ENCODE measurements around the gene SEMG2.

SEMG2 gene, protein sequence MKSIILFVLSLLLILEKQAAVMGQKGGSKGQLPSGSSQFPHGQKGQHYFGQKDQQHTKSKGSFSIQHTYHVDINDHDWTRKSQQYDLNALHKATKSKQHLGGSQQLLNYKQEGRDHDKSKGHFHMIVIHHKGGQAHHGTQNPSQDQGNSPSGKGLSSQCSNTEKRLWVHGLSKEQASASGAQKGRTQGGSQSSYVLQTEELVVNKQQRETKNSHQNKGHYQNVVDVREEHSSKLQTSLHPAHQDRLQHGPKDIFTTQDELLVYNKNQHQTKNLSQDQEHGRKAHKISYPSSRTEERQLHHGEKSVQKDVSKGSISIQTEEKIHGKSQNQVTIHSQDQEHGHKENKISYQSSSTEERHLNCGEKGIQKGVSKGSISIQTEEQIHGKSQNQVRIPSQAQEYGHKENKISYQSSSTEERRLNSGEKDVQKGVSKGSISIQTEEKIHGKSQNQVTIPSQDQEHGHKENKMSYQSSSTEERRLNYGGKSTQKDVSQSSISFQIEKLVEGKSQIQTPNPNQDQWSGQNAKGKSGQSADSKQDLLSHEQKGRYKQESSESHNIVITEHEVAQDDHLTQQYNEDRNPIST

DNA sequence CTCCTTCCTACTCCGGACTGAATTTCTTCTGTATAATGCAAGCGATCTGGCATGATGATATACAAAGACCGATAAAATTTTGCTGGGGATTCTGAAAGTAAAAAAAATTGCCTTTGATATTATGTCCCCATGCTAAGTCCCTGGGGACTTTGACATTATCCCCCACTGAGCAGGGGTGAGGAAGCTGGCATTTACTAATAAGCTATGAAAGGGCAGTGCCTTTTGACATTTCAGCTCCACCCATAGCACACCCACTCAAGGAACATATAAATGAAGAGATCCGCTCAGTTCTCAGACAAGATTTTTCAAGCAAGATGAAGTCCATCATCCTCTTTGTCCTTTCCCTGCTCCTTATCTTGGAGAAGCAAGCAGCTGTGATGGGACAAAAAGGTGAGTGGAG lies at the start of gene SEMG2:
Gene SEMG2, plus strand, starts transcription at position 298 of the 400 bp plus-strand sequence. Its CDS starts 17 bp downstream, at position 315.
- no peak within 1 kb of the TSS for H3K27ac ChIP-seq (ENCODE audit: low read depth, low read length)
- H3K36me3 ChIP-seq (ENCODE audit: control insufficient read depth, insufficient read depth, low read length): no peaks in the 10 kb centered on the region
- H3K27me3 ChIP-seq (ENCODE audit: control insufficient read depth, insufficient read depth, low read length): peaks cover 8% of the 10 kb centered on the region; the same call in 1 of the 2 replicates
- H3K9me3 ChIP-seq (ENCODE audit: control insufficient read depth, insufficient read depth, low read length): no peaks in the 10 kb centered on the region
- no peak within 1 kb of the TSS for H3K9ac ChIP-seq (ENCODE audit: low read depth, low read length)
- no peaks in the 10 kb centered on the region for H3K4me1 ChIP-seq (ENCODE audit: control insufficient read depth, insufficient read depth, low read length)
- H3K4me3 ChIP-seq (ENCODE audit: low read depth, low read length): no peak within 1 kb of the TSS

DNA sequence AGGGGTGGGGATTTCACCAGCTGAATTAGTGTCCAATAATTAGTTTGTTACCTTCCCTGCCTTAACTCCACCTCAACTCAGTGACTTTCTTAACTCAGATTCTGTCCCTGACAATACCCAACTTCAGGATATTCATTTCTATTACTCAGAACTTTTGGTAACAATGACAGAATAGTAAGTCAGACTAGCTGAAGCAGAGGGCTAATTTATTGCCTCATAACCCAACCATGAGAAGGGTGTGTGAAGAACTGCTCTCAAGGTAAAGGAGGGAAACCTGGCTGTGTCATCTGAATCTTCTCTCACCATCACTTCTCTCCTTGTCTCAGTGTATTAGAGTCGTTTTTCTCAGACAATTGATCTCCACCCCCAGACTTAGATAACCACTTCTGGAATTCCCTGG lies 47.7 kb upstream of the SEMG2 start:
- Histone ChIP-seq H3K9ac (ENCODE audit: low read depth, low read length) (no peak overlapping the region), H3K4me3 (ENCODE audit: low read depth, low read length) (no peak overlapping the region), H3K9me3 (ENCODE audit: control insufficient read depth, insufficient read depth, low read length) (no peaks in the 10 kb centered on the region), H3K27ac (ENCODE audit: low read depth, low read length) (no peak overlapping the region), H3K4me1 (ENCODE audit: control insufficient read depth, insufficient read depth, low read length) (no peaks in the 10 kb centered on the region), H3K36me3 (ENCODE audit: control insufficient read depth, insufficient read depth, low read length) (no peaks in the 10 kb centered on the region), H3K27me3 (ENCODE audit: control insufficient read depth, insufficient read depth, low read length) (no peaks in the 10 kb centered on the region)

DNA sequence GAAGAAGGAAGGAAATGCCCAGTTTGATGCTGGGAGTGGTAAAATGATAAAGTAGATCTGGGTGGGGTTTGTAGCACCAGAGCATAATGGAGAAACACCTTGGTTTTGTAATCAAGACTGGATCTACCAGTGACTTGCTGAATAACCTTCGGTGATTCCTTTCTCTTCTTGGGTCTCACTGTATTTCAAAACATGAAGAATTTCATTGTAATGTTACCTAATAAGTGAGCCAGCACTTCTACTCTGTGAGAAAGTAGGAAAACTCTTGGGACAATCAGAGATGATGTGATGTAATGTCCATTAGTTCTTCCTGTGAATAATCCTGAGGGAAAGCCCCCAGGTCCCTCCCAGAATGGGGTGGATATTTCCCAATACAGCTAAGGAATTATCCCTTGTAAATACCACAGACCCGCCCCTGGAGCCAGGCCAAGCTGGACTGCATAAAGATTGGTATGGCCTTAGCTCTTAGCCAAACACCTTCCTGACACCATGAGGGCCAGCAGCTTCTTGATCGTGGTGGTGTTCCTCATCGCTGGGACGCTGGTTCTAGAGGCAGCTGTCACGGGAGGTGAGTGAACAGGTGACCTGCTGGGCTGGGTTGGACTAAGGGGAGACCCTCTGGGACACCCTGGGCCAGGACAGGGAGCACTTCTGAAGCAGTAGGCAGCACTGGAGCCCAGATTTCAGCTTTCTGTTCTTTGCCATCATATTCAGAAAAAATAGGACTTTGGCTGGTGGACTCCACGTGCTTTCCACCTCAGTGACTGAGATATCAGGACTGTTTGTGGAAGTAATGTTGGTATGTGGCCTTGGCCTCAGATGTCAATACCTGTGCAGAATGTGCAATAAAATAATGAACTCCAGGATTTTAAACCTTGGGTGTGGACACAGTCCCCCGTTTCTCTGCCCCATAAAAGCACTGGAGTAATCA lies 46.5 kb upstream of the SEMG2 start, which contains the start of gene PI3:
Gene PI3, plus strand, starts transcription at position 469 of the 931 bp plus-strand sequence. Its CDS starts 21 bp downstream, at position 490.
- Histone ChIP-seq H3K4me3 (ENCODE audit: low read depth, low read length) (no peak within 1 kb of the TSS), H3K9ac (ENCODE audit: low read depth, low read length) (no peak within 1 kb of the TSS), H3K4me1 (ENCODE audit: control insufficient read depth, insufficient read depth, low read length) (no peaks in the 10 kb centered on the region), H3K9me3 (ENCODE audit: control insufficient read depth, insufficient read depth, low read length) (no peaks in the 10 kb centered on the region), H3K36me3 (ENCODE audit: control insufficient read depth, insufficient read depth, low read length) (no peaks in the 10 kb centered on the region), H3K27me3 (ENCODE audit: control insufficient read depth, insufficient read depth, low read length) (no peaks in the 10 kb centered on the region), H3K27ac (ENCODE audit: low read depth, low read length) (no peak within 1 kb of the TSS)

DNA sequence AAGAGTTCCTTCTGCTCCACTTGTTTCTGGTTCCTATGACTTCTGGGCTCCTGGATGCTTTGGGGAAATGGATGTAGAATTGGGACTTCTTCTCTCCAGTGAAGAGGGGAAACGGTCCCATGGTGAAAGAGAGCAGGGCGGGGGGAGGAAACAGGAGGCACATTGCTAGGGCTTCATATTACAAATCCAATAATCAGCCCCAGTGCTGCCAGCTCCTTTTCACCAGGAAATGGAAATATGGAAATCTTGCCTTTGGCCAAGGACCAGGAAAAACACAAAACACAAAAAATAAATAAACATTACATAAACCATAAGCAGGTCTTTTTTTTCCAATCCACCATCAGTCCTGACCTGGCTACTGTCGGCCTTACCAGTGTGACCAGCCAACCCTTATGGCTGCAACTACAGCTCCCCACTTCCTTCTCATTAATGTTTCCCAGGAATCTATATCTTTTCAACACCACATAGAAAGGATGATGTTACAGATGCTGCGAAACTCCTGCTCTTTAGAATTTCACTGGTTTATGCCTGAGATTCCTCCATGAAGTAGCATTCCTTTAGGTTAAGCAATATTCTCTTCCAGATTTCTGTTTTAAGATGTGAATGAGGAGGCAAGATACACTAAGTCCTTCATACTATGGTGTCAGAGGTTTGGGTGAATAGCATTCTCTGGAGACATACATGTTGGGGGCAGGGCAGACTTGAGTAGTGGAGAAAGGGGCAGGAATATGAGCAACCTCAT lies 44.5 kb upstream of the SEMG2 start:
- H3K27ac ChIP-seq (ENCODE audit: low read depth, low read length): no peak overlapping the region
- no peak overlapping the region for H3K4me3 ChIP-seq (ENCODE audit: low read depth, low read length)
- H3K27me3 ChIP-seq (ENCODE audit: control insufficient read depth, insufficient read depth, low read length): no peaks in the 10 kb centered on the region

DNA sequence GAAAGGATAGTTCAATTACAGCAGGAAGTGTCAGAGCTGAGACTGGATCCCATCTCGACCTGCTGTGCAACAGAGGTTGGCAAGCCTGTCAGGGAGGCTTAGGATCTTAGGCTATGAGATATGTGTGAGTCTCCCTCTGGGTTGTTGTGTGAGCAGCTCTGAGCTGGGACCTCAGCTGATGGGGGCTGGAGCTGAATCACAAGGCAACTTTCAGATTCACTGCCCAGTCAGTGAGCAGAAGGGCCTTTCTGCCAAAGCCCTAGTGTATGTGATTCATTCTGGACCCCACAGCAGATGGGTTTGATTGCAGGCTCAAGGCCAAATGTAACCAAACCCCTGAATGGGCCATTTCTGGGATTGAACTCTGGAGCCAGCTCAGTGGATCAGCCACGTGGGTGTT lies 42.0 kb upstream of the SEMG2 start:
- H3K9me3 ChIP-seq (ENCODE audit: control insufficient read depth, insufficient read depth, low read length): no peaks in the 10 kb centered on the region
- H3K27me3 ChIP-seq (ENCODE audit: control insufficient read depth, insufficient read depth, low read length): no peaks in the 10 kb centered on the region
- H3K4me1 ChIP-seq (ENCODE audit: control insufficient read depth, insufficient read depth, low read length): no peaks in the 10 kb centered on the region

More for the DNA sequence above, 44.5 kb upstream of the SEMG2 start:
- Histone ChIP-seq H3K9me3 (ENCODE audit: control insufficient read depth, insufficient read depth, low read length) (no peaks in the 10 kb centered on the region), H3K4me1 (ENCODE audit: control insufficient read depth, insufficient read depth, low read length) (no peaks in the 10 kb centered on the region), H3K9ac (ENCODE audit: low read depth, low read length) (no peak overlapping the region), H3K36me3 (ENCODE audit: control insufficient read depth, insufficient read depth, low read length) (no peaks in the 10 kb centered on the region)

DNA sequence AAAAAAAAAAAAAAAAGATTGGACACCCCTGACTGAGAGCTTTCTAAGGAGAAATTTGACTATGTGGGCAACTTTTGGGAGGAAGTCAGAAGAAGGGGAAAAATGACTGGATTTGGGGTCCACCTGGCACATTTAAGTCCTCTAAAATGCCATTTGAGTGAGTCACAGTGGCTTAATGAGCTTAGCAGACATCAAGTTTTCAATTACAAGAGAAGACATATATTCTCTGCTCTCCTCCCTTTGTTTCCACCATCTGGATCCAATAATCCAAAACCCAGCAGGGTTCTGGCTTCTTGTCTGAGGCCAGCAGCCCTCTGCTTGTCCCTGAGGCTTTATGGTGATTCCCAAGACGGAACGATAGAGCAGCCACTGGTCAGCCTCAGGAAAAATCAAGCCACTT lies 39.5 kb upstream of the SEMG2 start:
- Histone ChIP-seq H3K4me3 (ENCODE audit: low read depth, low read length) (no peak overlapping the region), H3K27me3 (ENCODE audit: control insufficient read depth, insufficient read depth, low read length) (no peaks in the 10 kb centered on the region), H3K36me3 (ENCODE audit: control insufficient read depth, insufficient read depth, low read length) (no peaks in the 10 kb centered on the region), H3K9me3 (ENCODE audit: control insufficient read depth, insufficient read depth, low read length) (no peaks in the 10 kb centered on the region), H3K4me1 (ENCODE audit: control insufficient read depth, insufficient read depth, low read length) (no peaks in the 10 kb centered on the region), H3K9ac (ENCODE audit: low read depth, low read length) (no peak overlapping the region), H3K27ac (ENCODE audit: low read depth, low read length) (no peak overlapping the region)

More for the DNA sequence above, 42.0 kb upstream of the SEMG2 start:
- Histone ChIP-seq H3K4me3 (ENCODE audit: low read depth, low read length) (no peak overlapping the region), H3K27ac (ENCODE audit: low read depth, low read length) (no peak overlapping the region), H3K9ac (ENCODE audit: low read depth, low read length) (no peak overlapping the region), H3K36me3 (ENCODE audit: control insufficient read depth, insufficient read depth, low read length) (no peaks in the 10 kb centered on the region)

DNA sequence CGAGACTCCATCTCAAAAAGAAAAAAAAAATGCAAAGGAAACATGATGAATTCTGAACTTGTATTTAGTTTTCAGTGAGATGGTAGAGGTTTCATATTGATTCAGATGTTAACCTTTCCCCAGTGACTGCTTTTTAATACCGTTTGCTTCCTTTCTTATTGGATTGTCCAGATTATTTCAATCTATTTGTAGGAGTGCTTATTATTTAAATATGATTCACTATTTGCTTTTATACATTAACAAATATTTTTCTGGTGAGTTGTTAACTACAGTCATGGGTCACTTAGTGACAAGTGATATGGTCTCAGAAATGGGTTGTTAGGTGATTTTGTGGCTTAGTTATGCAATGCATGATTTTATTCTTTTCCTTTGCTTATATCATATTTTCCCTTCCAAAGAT lies 38.1 kb upstream of the SEMG2 start:
- Histone ChIP-seq H3K9me3 (ENCODE audit: control insufficient read depth, insufficient read depth, low read length) (no peaks in the 10 kb centered on the region), H3K9ac (ENCODE audit: low read depth, low read length) (no peak overlapping the region), H3K27ac (ENCODE audit: low read depth, low read length) (no peak overlapping the region), H3K27me3 (ENCODE audit: control insufficient read depth, insufficient read depth, low read length) (no peaks in the 10 kb centered on the region), H3K4me3 (ENCODE audit: low read depth, low read length) (no peak overlapping the region), H3K36me3 (ENCODE audit: control insufficient read depth, insufficient read depth, low read length) (no peaks in the 10 kb centered on the region), H3K4me1 (ENCODE audit: control insufficient read depth, insufficient read depth, low read length) (no peaks in the 10 kb centered on the region)

DNA sequence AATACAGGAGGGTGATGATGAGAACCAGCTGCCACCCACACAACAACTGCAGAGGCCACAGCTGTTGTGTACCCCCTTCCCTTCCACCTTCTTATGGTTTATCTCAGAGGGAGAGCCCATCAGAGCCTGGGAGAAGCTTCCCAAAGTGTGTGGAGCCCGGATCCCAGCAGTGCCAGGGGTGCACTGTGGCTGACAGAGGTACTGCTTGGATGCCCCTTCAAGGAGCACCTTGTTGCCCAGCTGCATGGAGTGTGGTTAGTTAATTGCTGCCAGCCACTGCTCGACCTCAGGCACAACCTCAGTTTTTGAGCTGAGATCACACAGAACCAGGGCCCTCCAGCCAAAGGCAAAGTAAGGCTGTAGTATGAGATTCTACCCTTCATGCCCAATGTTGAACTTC lies 33.5 kb upstream of the SEMG2 start:
- no peak overlapping the region for H3K4me3 ChIP-seq (ENCODE audit: low read depth, low read length)

DNA sequence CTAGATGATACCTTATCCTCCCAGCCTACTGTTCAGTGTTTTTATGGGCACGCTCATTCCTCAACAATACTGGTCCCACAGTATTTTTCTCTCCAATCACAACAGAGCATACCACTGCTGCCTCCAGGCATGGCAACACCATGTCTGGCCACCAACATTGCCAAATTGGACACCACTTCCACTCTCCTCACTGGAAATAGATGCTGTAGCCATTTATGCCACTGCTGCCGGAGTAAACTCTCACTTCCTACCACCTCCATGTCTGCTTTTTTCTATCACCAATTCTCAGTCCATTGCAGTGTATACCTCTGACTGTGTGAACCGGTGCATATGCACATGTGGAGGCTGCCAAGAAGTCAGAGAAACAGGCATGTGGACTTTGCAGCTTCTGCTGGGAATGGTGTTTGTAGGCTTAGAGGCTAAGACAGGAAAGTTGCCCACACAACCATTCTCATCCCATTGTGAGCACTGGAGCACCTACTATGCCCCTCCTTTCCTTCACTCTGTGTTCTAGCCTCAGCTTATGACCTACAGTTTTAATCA lies 32.0 kb upstream of the SEMG2 start:
- Histone ChIP-seq H3K36me3 (ENCODE audit: control insufficient read depth, insufficient read depth, low read length) (no peaks in the 10 kb centered on the region), H3K4me3 (ENCODE audit: low read depth, low read length) (no peak overlapping the region), H3K9ac (ENCODE audit: low read depth, low read length) (no peak overlapping the region), H3K27me3 (ENCODE audit: control insufficient read depth, insufficient read depth, low read length) (no peaks in the 10 kb centered on the region), H3K4me1 (ENCODE audit: control insufficient read depth, insufficient read depth, low read length) (no peaks in the 10 kb centered on the region), H3K27ac (ENCODE audit: low read depth, low read length) (no peak overlapping the region), H3K9me3 (ENCODE audit: control insufficient read depth, insufficient read depth, low read length) (no peaks in the 10 kb centered on the region)

More for the DNA sequence above, 33.5 kb upstream of the SEMG2 start:
- Histone ChIP-seq H3K27me3 (ENCODE audit: control insufficient read depth, insufficient read depth, low read length) (no peaks in the 10 kb centered on the region), H3K9ac (ENCODE audit: low read depth, low read length) (no peak overlapping the region), H3K9me3 (ENCODE audit: control insufficient read depth, insufficient read depth, low read length) (no peaks in the 10 kb centered on the region), H3K36me3 (ENCODE audit: control insufficient read depth, insufficient read depth, low read length) (no peaks in the 10 kb centered on the region), H3K27ac (ENCODE audit: low read depth, low read length) (no peak overlapping the region), H3K4me1 (ENCODE audit: control insufficient read depth, insufficient read depth, low read length) (no peaks in the 10 kb centered on the region)

DNA sequence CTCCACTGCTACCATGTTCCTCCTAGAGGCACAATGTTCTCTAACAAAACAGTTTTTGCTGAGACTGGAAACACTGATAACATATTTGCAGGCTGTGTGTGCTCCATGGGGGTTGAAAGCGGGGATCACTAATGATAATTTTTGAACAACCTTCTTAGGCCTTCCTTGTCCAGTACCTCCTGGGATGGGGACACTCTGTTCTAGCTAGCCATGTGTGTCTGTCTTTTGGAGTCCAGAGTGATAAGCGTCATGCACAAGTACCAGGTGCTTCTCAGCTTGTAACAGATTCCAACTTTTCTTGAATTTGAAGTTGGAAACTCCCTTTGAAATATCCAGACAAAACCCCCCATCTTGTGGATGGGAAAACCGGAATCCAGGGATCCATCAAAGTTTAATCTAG lies 31.3 kb upstream of the SEMG2 start:
- H3K4me1 ChIP-seq (ENCODE audit: control insufficient read depth, insufficient read depth, low read length): no peaks in the 10 kb centered on the region
- H3K9ac ChIP-seq (ENCODE audit: low read depth, low read length): no peak overlapping the region
- no peaks in the 10 kb centered on the region for H3K36me3 ChIP-seq (ENCODE audit: control insufficient read depth, insufficient read depth, low read length)
- H3K27me3 ChIP-seq (ENCODE audit: control insufficient read depth, insufficient read depth, low read length): no peaks in the 10 kb centered on the region
- no peaks in the 10 kb centered on the region for H3K9me3 ChIP-seq (ENCODE audit: control insufficient read depth, insufficient read depth, low read length)
- H3K27ac ChIP-seq (ENCODE audit: low read depth, low read length): no peak overlapping the region
- H3K4me3 ChIP-seq (ENCODE audit: low read depth, low read length): no peak overlapping the region
